Measurements from ENCODE around the gene KERA.

DNA sequence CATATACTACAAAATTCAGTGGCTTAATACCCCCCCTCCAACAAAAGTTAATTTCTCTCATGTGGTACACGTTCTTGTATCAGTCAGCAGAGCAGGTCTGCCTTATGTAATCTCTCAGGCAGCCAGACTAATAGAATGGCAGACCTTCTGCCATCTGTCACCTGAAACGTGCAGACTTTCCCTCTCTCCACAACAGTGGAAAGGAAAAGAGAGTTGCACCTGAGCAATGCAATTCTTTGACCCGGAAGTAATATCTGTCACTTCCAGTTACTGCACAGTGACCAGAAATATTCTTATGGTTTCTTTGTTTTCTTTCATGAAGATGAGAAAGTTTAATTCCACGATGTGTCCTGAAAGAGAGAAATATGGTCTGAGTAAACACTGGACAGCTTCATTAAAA lies 14.4 kb downstream of the KERA start:
- TF ChIP-seq, protein P1, sequence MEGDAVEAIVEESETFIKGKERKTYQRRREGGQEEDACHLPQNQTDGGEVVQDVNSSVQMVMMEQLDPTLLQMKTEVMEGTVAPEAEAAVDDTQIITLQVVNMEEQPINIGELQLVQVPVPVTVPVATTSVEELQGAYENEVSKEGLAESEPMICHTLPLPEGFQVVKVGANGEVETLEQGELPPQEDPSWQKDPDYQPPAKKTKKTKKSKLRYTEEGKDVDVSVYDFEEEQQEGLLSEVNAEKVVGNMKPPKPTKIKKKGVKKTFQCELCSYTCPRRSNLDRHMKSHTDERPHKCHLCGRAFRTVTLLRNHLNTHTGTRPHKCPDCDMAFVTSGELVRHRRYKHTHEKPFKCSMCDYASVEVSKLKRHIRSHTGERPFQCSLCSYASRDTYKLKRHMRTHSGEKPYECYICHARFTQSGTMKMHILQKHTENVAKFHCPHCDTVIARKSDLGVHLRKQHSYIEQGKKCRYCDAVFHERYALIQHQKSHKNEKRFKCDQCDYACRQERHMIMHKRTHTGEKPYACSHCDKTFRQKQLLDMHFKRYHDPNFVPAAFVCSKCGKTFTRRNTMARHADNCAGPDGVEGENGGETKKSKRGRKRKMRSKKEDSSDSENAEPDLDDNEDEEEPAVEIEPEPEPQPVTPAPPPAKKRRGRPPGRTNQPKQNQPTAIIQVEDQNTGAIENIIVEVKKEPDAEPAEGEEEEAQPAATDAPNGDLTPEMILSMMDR (IDR thresholded peaks at IDR 0.05 in 8 of 11, conservative IDR thresholded peaks at IDR 0.05 in 3 of 11): no peak
- TF ChIP-seq POLR2AphosphoS5 (IDR thresholded peaks at IDR 0.05) (no peak), POLR2A (IDR thresholded peaks at IDR 0.05) (no peak)
